Left kidney (tissue), 2 donors: ENCODE data around the gene GPX3. TPM values are rescaled to one million over a fixed set of nuclear protein-coding genes. Genes with fewer than 3 reads are reported as not detected.

Source experiments
- DNase-seq: peaks from one replicate; pipeline ENCODE4 v3.0.0-alpha.2; 2013
- polyA plus RNA-seq: library from polyadenylated mRNA; unstranded; fragments of 120-200 nt; gene quantifications from one replicate; pipeline ENCODE4 v1.2.1, GENCODE V29; 2013; ENCODE audit not compliant: insufficient read length

The GPX3 gene
- polyA plus RNA-seq, 1 donor, result 1,238 TPM

DNA sequence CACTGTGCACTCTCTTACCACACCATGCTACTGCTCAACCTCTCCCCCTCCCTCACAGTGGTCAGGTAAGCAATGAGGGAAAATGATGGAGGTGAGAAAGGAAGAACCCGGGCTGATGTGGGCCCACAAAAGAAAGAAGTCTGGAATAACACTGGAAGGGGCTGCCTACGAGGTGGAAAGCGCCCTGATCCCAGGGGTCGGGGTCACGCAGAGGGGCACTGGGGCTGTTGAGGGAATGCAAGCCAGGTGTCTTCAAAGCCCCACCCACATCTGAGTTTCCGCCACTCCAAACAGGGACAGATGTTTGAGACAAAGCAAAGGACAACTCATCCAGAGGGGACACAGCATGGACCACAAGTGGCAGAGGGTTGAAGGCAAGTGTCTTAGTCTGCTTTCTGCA, 56.2 kb downstream of the GPX3 start:
- DNase-seq, result no peak

DNA sequence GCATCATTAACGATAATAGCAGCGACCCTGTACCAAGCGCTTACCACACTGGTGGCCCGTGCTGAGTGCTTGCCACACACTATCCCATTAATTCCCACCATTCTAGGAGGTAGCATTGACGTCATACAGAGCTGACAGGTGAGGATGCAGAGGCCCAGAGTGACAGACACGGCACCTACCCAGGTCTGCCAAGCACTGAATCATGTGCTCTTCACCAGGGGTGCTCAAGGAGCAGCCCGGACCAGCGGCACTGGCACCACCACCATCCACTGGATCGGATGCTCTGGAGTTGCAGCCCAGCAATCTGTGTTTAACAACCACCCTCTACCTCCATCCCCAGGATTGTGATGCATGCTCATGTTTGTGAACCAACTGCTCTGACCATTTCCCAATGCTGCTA, 57.0 kb downstream of the GPX3 start:
- no peak for DNase-seq

DNA sequence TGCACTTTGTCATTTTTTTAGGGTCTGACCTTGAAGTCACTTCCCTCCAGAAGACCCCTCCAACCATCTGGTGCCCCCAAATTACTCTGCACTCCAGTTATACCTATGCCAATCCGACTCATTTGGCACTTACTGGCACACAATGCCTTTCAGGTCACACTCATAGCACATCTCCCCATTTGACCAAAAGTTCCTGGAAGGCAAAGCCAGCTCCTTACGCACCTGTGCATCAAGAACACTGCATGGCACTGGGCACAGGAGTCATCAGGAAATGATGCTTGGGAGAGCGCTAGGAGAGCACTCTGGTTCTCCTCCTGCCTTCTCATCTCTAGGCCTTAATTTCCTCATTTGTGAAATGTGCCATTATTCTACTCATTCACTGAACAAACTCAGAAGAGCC, 57.6 kb downstream of the GPX3 start:
- DNase-seq, result no peak

Other genes with a start within 250 kb of the GPX3 start
- gene SMIM3, start 241.8 kb upstream of the GPX3 start, polyA plus RNA-seq, result 21.6 TPM
- 1.5 TPM for gene IRGM, start 174.1 kb upstream of the GPX3 start, polyA plus RNA-seq
- gene ZNF300, start 115.6 kb upstream of the GPX3 start, polyA plus RNA-seq, result 53.0 TPM
- gene TNIP1, start 60.4 kb downstream of the GPX3 start, polyA plus RNA-seq, result 61.6 TPM
- 134 TPM for gene ANXA6, start 137.2 kb downstream of the GPX3 start, polyA plus RNA-seq
- gene CCDC69, start 203.5 kb downstream of the GPX3 start, polyA plus RNA-seq, result 5.3 TPM
- gene GM2A, start 232.6 kb downstream of the GPX3 start, polyA plus RNA-seq, result 28.2 TPM